Activated naive CD4-positive, alpha-beta T cell treated with Interleukin-2 at 50 U/mL for 16 hours (primary cell): ENCODE measurements around the gene BDH1.
A peak's percentile ranks its signal among the peaks of the same experiment; 100 is the strongest.
"Not testable (repeated sequence)": the region's sequence is repeated elsewhere in the genome, so short reads cannot be mapped to it uniquely, and the experiment has no call there.

Experiments
- DNase-seq: peaks from one replicate; pipeline ENCODE4 v3.0.0-alpha.2; 2020

The BDH1 gene, protein sequence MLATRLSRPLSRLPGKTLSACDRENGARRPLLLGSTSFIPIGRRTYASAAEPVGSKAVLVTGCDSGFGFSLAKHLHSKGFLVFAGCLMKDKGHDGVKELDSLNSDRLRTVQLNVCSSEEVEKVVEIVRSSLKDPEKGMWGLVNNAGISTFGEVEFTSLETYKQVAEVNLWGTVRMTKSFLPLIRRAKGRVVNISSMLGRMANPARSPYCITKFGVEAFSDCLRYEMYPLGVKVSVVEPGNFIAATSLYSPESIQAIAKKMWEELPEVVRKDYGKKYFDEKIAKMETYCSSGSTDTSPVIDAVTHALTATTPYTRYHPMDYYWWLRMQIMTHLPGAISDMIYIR

DNA sequence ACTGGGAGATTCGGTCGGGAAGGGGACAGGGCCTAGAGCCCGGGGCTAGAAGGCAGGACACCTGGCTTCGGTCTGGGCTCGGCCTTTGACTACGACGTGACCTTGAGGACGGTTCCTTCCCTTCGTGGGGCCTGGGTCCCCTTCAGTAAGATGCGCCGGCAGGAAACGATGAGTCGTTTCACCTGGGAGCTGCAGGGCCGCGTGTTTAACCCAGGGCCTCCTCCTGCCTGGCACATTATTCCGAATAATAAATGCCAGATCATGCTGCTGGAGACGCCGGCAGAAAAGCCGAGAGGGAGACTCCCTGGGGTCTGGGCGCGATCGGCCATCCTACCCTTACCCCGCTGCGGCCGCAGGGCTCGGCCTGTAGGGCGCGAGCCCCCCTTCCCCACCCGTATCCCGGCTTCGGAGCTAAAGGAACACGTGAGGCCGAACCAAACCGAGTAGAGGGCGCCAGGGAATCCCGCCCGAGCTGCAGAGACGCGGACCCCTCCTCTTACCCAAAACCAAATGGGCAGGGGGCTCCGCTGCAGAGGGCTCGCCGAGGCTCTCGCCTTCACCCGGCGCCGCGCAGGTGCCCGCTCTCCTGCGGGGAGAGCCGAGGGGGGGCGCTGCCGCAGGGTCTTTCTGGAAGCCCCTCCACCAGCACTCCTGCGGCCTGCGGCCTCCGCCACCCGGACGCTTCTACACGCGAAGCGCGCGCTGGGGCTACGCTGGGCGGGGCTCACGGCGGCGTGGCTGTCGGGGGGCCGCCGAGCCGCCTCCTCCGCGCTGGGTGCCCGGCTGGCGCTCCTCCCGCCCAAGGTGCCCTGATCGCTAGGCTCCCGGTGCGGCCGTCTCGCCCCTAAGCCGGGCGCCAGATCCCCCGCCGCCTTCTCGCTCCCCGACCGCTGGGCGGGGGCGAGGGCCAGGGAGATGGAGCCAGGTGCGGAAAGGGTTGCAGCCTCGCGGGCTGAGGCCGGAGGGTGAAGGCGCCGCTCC, at the start of gene BDH1:
BDH1 (minus strand) TSS at position 688 of the 981 bp plus-strand sequence. CDS start 9,525 bp downstream, outside the sequence.
- peak; percentile 69 for DNase-seq

DNA sequence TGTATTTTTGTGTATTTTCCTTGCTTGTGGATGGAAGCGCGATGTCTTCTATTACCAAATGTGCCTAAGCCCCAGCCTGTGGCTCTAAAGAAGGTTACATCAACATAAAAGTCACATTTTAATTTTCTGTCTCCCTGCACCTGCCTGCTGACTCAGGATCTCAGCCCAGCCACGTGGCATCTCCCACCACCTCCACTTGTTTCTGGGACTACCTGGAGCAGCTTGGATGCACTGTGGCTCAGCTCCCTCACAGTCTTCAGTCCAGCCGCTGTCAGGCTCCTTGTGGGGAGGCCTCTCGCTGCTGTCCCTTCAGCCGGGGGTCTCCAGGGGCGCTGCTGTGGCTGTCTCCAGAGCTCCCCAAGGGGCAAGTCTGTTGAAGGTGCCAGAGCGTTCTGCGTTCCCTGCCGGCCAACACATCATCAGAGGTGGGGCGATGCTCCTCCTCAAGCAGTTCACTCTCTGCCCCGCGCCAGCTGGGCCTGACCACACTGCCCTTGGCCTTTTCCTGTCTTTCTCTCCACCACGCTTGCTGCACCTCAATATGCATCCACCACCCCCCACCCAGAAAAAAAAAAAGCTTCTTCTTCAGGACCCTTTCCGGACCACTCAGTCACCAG, 47.7 kb upstream of the BDH1 start:
- no peak for DNase-seq

DNA sequence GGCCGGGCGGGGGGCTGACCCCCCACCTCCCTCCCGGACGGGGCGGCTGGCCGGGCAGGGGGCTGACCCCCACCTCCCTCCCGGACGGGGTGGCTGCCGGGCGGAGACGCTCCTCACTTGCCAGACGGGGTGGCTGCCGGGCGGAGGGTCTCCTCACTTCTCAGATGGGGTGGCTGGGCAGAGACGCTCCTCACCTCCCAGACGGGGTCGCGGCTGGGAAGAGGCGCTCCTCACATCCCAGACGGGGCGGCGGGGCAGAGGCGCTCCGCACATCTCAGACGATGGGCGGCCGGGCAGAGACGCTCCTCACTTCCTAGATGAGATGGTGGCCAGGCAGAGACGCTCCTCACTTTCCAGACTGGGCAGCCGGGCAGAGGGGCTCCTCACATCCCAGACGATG, 46.6 kb upstream of the BDH1 start:
- not testable (repeated sequence) for DNase-seq

DNA sequence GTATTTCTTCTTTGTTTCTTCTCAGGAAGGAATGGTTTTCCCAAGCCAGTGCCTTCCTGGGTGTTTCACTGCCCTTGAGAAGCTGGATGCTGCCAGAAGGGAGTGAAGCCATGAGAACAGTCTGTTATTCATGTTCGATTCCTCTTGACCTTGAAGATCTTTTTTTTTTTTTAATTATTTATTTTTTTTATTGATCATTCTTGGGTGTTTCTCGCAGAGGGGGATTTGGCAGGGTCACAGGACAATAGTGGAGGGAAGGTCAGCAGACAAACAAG, 45.7 kb upstream of the BDH1 start:
- not testable (repeated sequence) for DNase-seq

DNA sequence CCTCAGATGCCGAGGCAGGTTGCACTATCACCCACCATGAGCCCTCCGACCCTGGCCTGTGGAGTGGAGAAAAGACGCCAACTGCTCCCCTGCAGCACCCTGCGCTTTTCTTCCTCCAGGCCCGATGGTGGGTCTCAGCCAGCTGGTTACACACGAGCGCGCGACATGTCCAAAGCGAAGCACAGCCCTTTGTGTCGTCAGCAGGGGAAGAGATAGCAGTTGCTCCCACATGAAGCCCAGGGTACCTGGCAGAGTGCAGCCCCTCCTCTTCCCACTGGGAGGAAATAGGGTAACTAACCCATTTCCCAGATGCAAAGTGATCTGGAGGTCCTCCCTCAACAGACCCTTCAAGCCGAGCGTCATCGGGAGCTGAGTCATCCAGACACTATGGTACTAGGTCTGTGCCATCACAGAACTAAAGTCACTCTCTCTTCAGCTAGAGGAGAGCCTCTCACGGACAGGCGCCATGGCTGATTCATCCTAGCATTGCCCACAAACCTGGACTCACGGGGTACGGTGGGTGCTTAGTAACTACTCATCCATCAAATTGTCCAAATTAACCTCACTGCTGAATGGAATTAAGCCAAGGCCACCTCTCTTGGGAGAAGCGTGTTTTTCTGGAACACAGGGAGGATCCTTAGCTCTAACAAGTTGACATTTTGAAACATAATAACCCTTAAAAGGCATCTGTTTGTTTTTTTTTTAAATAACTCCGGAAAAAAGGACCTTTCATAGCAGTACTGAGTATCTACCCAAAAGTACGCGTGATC, 45.2 kb upstream of the BDH1 start:
- DNase-seq, result no peak

DNA sequence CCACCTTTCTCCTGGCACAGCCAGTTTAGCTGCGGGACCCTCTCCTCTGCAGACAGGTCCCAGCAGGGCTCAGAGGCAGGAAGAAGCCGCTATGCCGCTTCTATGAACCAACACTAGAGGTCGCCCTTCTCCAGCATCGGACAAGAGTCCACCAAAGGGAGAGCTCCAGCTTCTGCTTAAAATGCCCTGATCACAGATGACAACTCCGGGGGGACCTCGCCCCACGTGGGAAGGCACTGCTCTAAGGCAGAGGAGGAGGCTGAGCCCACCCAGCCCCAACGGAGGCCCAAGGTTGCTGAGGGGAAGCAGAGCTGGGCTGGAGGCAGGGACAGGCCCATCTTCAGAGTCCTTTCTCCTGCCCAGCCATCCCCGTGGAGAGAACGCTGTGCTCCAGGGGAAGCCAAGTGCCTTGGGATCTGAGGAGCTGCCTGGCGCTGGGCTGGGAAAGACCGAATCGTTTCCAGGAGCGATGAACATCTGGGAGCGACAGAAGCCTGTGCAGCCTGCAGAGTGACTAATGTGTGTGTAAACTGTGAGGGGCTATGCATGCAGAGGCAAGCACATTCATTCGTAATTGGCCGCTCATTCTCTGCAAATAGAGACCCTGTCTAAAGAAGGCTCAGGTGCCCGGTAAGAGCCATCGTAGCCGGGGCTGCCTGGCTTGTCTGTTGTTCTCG, 43.5 kb upstream of the BDH1 start:
- DNase-seq, result peak; percentile 78

DNA sequence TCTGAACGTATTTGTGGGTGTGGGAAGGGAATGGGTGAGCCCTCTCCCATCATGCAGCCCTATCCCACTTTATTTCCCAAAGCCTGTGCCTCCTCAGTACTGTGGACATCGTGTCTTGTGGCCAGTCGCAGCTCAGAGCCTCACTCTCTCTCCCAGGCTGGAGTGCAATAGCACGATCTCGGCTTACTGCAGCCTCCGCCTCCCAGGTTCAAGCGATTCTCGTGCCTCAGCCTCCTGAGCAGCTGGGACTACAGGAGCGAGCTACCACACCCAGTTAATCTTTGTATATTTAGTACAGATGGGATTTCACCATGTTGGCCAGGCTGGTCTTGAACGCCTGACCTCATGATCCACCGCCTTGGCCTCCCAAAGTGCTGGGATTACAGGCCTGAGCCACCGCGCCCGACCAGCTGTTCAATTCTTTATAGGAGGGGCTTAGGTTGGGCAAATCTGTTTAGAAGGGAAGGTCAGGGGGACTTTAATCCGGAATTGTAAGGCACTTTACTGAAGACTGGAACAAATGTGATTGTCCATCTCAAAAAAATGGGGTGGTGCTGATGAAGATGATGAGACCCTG, 42.7 kb upstream of the BDH1 start:
- no peak for DNase-seq

DNA sequence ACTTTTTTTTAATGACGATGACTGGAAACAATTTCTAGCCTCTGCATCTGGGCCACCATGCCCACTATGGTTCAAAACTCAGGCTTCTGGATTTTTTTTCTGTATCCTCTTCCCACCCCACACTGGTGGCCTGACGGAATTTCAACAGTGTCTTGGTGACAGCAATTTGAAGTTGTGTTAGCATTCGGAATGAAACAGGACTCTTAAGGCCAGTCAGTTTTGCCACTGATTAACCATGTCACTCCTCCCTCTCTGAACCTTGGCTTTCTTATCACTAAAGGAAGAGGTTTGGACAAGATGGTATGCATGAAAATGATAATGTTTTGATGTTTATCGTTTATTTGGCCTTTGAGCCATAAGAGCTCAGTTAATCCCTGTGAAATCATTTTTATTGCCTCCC, 41.6 kb upstream of the BDH1 start:
- no peak for DNase-seq

DNA sequence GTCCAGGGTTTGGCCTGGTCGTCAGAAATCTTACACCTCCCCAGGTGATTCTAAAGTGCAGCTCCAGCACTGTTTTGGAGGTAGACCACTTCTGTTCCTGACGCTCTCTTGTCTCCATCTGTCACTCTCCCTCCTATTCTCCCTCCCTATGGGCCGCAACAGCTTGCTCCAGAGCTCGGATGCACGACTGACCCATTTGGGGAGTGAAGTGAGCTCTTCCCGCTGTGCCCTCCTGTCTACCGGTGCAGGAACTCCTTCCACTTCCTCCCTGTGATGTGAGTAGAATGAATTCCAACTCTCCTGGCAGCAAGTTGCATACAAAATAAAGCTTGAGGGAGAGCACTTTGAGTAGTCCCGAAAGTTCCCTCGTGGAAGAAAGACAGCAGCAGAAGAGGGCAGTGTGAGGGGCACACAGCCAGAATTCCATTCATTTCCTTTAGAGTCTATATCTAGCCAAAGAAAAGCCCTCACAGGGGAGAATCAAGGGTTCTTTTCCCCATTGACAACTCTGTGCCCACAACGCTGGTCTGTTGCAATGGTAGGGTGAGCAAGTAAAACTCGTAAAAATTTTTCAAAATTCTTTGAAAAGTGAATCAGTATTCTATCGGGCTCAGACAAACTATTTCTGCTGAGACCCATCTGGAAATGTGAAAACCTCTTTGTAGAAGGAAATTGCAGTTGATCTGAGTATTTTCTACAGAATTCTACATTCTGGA, 39.9 kb upstream of the BDH1 start:
- no peak for DNase-seq

DNA sequence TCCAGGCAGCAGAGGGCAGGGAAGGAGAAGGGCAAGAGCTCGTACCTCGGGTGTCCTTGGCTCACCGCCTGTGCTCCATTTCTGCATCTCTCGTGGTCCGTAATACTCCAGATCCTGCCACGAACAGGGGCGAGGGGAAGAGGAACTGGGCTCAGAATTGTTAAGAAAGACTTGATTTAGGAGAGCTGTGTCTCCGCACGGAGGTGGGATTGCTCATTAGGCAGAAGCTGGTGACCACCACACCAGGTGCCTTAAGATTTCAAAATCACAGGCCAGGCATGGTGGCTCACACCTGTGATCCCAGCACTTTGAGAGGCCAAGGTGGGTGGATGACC, 37.2 kb upstream of the BDH1 start:
- no peak for DNase-seq

DNA sequence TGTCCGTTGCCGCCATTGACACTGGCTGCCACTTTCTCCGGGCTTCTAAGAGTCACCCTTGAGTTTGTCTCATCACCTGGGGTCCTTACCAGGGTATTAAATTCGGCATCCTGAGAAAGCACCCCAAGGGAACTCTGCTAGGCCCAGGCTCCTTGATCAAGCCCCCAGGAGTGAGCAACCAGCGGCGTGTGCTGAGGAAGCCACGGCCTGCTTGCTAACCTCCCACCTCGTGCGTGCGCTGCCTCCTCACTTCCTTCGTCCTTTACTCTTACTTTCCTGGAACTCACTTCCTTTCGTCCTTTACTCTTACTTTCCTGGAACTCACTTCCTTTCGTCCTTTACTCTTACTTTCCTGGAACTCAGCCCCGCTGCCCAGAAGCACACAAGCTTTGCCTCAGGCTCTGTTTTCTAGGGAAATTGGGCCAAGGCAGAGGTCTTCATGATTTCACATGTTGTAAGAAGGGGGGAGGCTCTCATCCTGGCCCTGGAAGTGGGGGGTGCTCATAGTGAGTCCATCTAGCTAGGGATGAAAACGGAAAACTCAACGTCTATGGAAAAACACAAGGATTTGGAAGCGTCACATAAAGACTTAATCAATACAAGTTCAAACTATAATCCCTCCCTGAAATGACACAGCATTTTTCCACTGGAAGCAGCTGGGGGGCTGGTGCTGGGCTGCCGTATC, 36.7 kb upstream of the BDH1 start:
- peak; percentile 16 for DNase-seq

DNA sequence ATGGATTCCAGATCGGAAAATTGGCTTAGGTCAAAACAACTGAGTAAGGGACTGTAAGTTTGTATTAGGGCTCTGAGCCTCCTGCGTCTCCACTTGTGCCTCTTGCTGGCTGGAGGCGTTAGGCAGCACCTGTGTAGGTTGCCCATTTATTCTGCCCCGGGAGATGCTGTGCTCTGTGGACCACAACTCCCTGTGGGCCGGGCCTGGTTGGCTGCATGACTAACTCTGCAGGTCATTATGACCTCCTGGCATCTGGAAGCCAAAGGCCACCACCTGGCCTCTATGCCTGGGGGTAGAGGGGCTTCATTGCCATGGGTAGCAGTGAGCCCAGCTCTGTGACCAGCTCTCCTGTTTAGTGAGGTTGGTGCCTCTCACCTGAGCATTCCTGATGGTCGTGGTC, 36.0 kb upstream of the BDH1 start:
- DNase-seq, result no peak

DNA sequence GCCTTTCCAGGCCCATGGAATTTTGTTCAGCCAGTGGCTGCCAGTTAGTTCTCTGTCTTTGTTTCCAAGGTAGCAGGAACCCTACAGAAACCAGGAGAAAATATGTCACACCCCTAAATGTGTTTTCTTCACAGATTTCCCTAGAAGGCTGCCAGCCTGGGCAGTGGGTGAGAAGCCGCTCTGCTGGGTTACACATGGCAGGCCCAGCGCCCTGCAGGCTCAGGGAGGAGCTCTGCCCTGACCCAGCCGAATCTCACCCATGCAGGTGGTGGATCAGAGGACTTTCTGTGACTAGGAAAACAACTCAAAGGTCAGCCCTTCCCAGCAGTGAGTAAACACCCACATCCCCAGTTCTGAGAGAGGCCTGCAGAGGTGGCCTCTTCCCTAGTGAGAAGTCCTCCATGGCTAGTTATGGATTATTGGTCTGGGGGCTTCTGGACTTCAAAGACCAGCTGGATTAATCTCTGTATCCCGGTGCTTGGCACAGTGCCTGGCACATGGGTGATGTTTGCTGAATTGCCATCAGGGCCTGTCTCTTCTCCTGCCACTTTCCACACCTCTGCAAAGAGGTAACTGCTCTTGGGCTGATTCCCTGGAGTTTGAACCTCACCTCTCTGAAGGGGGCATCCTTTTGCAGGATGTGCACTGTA, 34.7 kb upstream of the BDH1 start:
- no peak for DNase-seq

DNA sequence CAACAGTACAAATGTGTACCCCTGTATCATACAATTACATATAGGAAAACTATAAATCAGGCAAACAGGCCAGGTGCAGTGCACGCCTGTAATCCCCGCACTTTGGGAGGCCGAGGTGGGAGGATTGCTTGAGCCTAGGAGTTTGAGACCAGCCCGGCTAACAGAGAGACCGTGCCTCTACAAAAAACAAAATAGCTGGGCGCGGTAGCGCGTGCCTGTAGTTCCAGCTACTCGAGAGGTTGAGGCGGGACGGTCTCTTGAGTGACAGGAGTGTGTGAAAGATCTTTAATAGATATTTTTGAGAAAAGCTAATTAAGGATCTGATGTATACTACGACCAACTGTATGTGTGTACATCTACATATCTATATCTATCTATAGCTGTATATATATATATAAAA, 33.8 kb upstream of the BDH1 start:
- DNase-seq, result no peak

DNA sequence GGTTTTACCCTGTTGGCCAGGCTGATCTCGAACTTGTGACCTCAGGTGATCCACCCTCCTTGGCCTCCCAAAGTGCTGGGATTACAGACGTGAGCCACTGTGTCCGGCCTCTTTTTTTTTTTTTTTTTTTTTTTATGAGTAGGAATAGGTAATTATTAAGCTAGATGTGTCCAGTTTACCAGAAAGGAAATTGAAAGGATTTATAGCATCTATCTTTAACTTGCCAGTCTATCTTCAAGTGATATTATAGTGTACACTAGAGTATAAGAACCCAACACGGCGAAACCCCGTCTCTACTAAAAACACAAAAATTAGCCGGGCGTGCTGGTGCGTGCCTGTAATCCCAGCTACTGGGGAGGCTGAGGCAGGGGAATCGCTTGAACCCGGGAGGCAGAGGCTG, 31.0 kb upstream of the BDH1 start:
- DNase-seq, result not testable (repeated sequence)

DNA sequence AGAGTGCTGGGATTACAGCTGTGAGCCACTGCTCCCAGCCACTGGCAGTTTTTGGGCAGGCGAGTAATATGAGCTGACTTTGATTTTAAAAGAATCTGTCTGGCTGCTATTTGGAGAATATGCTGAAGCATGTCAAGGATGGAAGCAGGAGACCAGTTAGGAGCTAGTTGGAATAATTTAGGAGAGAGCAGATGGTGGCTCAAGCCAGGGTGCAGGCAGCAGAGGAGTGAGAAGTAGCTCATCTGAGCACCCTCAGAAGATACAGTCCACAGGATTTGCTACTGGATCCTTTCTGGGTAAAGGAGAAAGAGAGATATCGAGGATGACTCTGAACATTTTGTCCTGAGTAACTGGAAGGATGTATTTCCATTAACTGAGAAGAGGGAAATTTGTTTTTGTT, 30.4 kb upstream of the BDH1 start:
- DNase-seq, result no peak

DNA sequence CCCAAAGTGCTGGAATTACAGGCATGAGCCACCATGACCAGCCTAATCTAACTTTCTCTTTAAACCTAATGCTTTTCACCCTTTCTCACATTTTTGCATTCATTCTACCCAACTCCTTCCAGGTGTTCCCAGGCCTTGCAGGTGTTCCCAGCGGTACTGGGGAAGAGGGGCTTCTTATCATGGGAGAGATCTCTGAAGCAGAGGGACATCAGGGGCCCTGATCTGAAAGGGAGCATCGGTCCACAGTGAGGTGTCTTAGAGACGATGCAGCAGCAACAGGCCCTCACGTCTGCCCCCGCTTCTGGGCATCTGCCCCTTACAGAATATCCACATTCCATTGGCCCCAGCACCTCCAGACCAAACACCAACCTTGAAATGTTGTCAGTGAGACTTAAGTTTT, 29.0 kb upstream of the BDH1 start:
- DNase-seq, result no peak

DNA sequence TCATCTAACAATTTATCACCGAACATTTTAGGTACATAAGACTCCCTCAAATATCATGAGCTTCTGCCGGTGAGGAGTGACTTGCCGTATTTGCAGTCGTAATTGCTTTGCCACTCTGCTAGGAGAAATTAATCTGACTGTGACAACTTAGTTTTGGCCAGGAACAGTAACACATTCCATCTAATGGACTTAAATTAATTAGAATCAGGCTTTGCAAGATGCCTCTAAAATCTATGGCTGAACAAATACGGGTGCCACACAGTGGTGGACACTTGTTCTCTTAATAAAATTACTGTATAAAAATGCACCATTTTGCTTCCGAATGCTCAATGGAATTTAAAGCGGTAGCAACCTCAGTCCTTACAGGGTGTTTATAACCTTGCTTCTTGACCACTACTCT, 27.6 kb upstream of the BDH1 start:
- no peak for DNase-seq

DNA sequence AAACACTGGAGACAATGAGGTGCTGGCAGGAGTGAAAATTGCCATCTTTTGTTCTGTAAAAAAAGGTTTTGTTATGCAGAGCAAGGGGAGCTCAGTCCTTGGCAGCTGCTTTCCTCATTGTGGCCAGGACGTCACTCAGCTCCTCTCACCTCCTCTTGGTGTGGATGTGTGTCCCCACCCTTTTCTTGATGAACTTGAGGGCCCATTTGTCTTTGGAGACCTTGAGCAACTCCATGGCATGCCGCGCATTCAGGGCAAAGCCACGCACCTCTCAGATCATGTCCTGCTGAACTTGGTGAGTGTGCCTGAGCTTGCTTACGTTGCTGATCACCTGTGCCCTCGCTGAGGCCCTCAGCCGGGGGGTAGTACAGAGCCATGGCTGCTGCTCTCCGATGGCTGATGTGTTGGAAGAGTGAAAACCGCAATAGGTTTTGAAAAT, 24.5 kb upstream of the BDH1 start:
- no peak for DNase-seq

DNA sequence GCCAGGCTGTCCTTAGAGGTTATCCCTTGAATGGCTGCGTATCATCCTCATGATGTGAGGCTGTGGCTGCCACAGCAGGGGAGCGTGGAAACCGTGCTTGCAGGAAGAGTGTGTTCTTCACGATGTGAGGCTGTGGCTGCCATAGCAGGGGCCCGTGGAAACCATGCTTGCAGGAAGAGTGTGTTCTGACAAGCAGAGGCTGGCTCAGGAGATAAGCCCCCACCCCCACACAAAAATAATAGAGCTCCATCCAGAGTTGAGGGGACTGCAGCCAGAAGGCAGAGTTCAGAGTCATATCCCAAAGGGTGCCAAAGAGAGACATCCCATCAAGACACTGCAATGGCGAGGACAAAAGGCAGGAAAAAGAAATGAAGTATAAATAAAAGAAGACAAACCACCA, 22.6 kb upstream of the BDH1 start:
- DNase-seq, result no peak
